Left lung (tissue), 10 donors: ENCODE measurements around the gene PAX5. TPM values are rescaled to one million over a fixed set of nuclear protein-coding genes. Genes with fewer than 3 reads are reported as not detected.

Experiments
- ATAC-seq: fragments of 200-7000 bp; cut with Tn5 transposase; one replicate; pipeline ENCODE4 v1.9.1; 2020; ENCODE audit warnings: moderate library complexity
- DNase-seq, 4 donors: peaks; one replicate each; pipeline ENCODE4 v3.0.0-alpha.2; 2013 to 2020
- H3K27ac ChIP-seq, 2 donors: fragments of 200-600 bp; sonication (generic) in 1 of 2; one replicate each; pipeline versions ENCODE4 v1.5.0 to v1.8.0; 2020 to 2021
- H3K27me3 ChIP-seq, 2 donors: fragments of 200-600 bp; sonication (generic) in 1 of 2; one replicate each; pipeline versions ENCODE4 v1.5.0 to v1.8.0; 2020 to 2021
- H3K36me3 ChIP-seq, 2 donors: fragments of 200-600 bp; sonication (generic) in 1 of 2; one replicate each; pipeline versions ENCODE4 v1.5.0 to v1.8.0; 2020 to 2021
- H3K4me1 ChIP-seq, 2 donors: fragments of 200-600 bp; one replicate each; pipeline ENCODE4 v1.8.0; 2021
- H3K4me3 ChIP-seq, 2 donors: fragments of 200-600 bp; sonication (generic) in 1 of 2; one replicate each; pipeline versions ENCODE4 v1.5.0 to v1.8.0; 2020 to 2021; ENCODE audit warnings: mild to moderate bottlenecking in 1 of 2
- H3K9me3 ChIP-seq, 2 donors: fragments of 200-600 bp; sonication (generic) in 1 of 2; one replicate each; pipeline versions ENCODE4 v1.5.0 to v1.8.0; 2020 to 2021
- CTCF ChIP-seq, 2 donors: fragments of 200-600 bp; sonication (generic) in 1 of 2; IDR thresholded peaks; one replicate each; pipeline versions ENCODE4 v1.5.0 to v1.8.0; 2021; ENCODE audit warnings: antibody characterized with exemption in 2 of 2
- intact Hi-C, 2 donors: fragments of 100-400 bp; cut with DNase I; formaldehyde crosslinking; loops; one replicate each; pipeline versions ENCODE4 v1.11.2 to v1.14.2; 2022
- polyA plus RNA-seq, 6 donors: library from polyadenylated mRNA; unstranded; fragments of 120-200 nt; gene quantifications; one replicate each; pipeline ENCODE4 v1.2.1, GENCODE V29; 2013; ENCODE audit not compliant: insufficient read length in 6 of 6
- total RNA-seq, 2 donors: library from RNA; stranded (reverse); fragmentation: NEBNext Ultra II Directional; extraction: Animal tissue kit (Norgen Biotek cat#: 25700); gene quantifications; one replicate each; pipeline ENCODE4 v1.2.1, GENCODE V29; 2021
- donor health status: DM: no; HTN: yes; CAD: no.
- donor health status: DM: no; HTN: no; CAD: no.

Gene PAX5
- total and polyA plus RNA-seq, 8 donors: 0.03 to 0.65 (median 0.13) TPM

GRCh38 chr9:37007295-37007694 is 26.8 kb downstream of the PAX5 start:
- H3K27ac ChIP-seq: no peak overlapping the region
- H3K4me1 ChIP-seq: no peaks in the 10 kb centered on the region
- H3K36me3 ChIP-seq: no peaks in the 10 kb centered on the region
- no peaks in the 10 kb centered on the region for H3K9me3 ChIP-seq
- ATAC-seq (no peak), DNase-seq (no peak)
- intact Hi-C loops: no loop called here
- peaks cover 39 to 92% of the 10 kb centered on the region in 2 donors for H3K27me3 ChIP-seq
- H3K4me3 ChIP-seq: no peak overlapping the region
- no peak for TF ChIP-seq CTCF (IDR thresholded peaks at IDR 0.05)

- H3K9me3 ChIP-seq: no peaks in the 10 kb centered on the region
- H3K27ac ChIP-seq: no peak overlapping the region
- no peak for DNase-seq
- intact Hi-C loops: no loop called here
- no peak for TF ChIP-seq CTCF (IDR thresholded peaks at IDR 0.05)
- no peaks in the 10 kb centered on the region for H3K36me3 ChIP-seq
- no peak for ATAC-seq
- H3K4me3 ChIP-seq: no peak overlapping the region
- H3K27me3 ChIP-seq: peaks cover 50 to 94% of the 10 kb centered on the region in 2 donors
- no peaks in the 10 kb centered on the region for H3K4me1 ChIP-seq
Measured at GRCh38 chr9:37005517-37006140, 28.4 kb downstream of the PAX5 start.

GRCh38 chr9:37004424-37004935 is 29.6 kb downstream of the PAX5 start:
- no peaks in the 10 kb centered on the region for H3K4me1 ChIP-seq
- no peaks in the 10 kb centered on the region for H3K9me3 ChIP-seq
- no peak overlapping the region for H3K27ac ChIP-seq
- intact Hi-C loops: no loop called here
- TF ChIP-seq CTCF (IDR thresholded peaks at IDR 0.05): no peak
- ATAC-seq (no peak), DNase-seq (no peak)
- H3K27me3 ChIP-seq: peaks cover 58 to 98% of the 10 kb centered on the region in 2 donors
- H3K36me3 ChIP-seq: no peaks in the 10 kb centered on the region
- no peak overlapping the region for H3K4me3 ChIP-seq

- no peak for DNase-seq
Measured at GRCh38 chr9:37002413-37003217, 31.5 kb downstream of the PAX5 start.

More at GRCh38 chr9:37002413-37003217, 31.5 kb downstream of the PAX5 start:
- Histone ChIP-seq H3K9me3 (no peaks in the 10 kb centered on the region), H3K4me1 (no peaks in the 10 kb centered on the region), H3K27ac (no peak overlapping the region), H3K36me3 (no peaks in the 10 kb centered on the region), H3K27me3 (peaks cover 62 to 88% of the 10 kb centered on the region in 2 donors), H3K4me3 (no peak overlapping the region)
- intact Hi-C loops: no loop called here
- TF ChIP-seq CTCF (IDR thresholded peaks at IDR 0.05): no peak
- no peak for ATAC-seq
